RWPE1 (cell line): ENCODE measurements around the gene DPEP3.

Experiments
- CTCF ChIA-PET: fragments of 350-600 bp; sonication (Branson Sonifier 250); formaldehyde crosslinking; extraction: SDS; loops from one replicate; lab custom pipeline; 2021; lab: Yijun Ruan, JAX
- POLR2A ChIA-PET: fragments of 400-600 bp; formaldehyde crosslinking; extraction: SDS; loops from one replicate; lab custom pipeline; 2020; ENCODE audit warnings: antibody characterized with exemption; ENCODE audit not compliant: low non-redundant PET; lab: Yijun Ruan, JAX
- DNase-seq: peaks from one replicate; pipeline ENCODE4 v3.0.0; 2012; ENCODE audit warnings: low spot score
- H3K27ac ChIP-seq: fragments of 450-650 bp; 2 replicates; pipeline ENCODE4 v1.5.1; 2017
- CTCF ChIP-seq: fragments of 450-650 bp; conservative IDR thresholded peaks from 2 replicates; pipeline ENCODE4 v1.5.1; 2017; ENCODE audit warnings: low read depth, mild to moderate bottlenecking

DPEP3 gene

GRCh38 chr16:67979955-67980678, at the start of gene DPEP3:
Gene DPEP3 (minus strand): TSS chr16:67980499. CDS start chr16:67980380, 119 bp downstream.
- ChIA-PET CTCF (no interaction called here), POLR2A (no interaction called here)
- DNase-seq = no peak
- TF ChIP-seq CTCF = no peak
- H3K27ac ChIP-seq = no peak within 1 kb of the TSS

- TF ChIP-seq CTCF = no peak
- DNase-seq = no peak
- CTCF ChIA-PET = interaction anchor here (0.6 to 1.2 kb wide), 3 partner anchors 12 to 51 kb away, joined by 3 to 5 read pairs (median 5); no protein-coding TSS in a partner anchor
- no peak overlapping the region for H3K27ac ChIP-seq
- POLR2A ChIA-PET = no interaction called here
Observed at GRCh38 chr16:68028996-68029395, 48.7 kb upstream of the DPEP3 start.

GRCh38 chr16:68022728-68023537, 42.6 kb upstream of the DPEP3 start, which contains the start of the genes DDX28 and DUS2:
Gene DDX28 (minus strand): TSS chr16:68023232. CDS start chr16:68023202, 30 bp downstream.
Gene DUS2 (plus strand): TSS chr16:68023284. CDS start chr16:68038024, 14,740 bp downstream.
- CTCF ChIA-PET = interaction anchor here (0.6 to 1.1 kb wide), 4 partner anchors 18 to 52 kb away, joined by 3 to 7 read pairs (median 3); no protein-coding TSS in a partner anchor
- peak; percentile 86 for DNase-seq
- no peak for TF ChIP-seq CTCF

GRCh38 chr16:68022278-68022727, 42.0 kb upstream of the DPEP3 start:
- TF ChIP-seq CTCF = no peak
- H3K27ac ChIP-seq = peak overlapping the region; percentile 70
- DNase-seq = no peak
- ChIA-PET CTCF (interaction anchor here (0.6 to 1.1 kb wide), 3 partner anchors 19 to 52 kb away, joined by 3 to 7 read pairs (median 5); no protein-coding TSS in a partner anchor), POLR2A (interaction anchor here (0.6 kb wide), 1 partner anchor 10 kb away, joined by 3 read pairs; no protein-coding TSS in a partner anchor)

More at GRCh38 chr16:68022728-68023537, 42.6 kb upstream of the DPEP3 start, which contains the start of the genes DDX28 and DUS2:
- POLR2A ChIA-PET = interaction anchor here (0.6 to 1.2 kb wide), 3 partner anchors 10 to 29 kb away, joined by 3 read pairs; no protein-coding TSS in a partner anchor
- peak within 1 kb of the TSS; percentile 70 for H3K27ac ChIP-seq

- CTCF ChIA-PET = interaction anchor here (1.1 kb wide), 1 partner anchor 20 kb away, joined by 7 read pairs; no protein-coding TSS in a partner anchor
- POLR2A ChIA-PET = no interaction called here
- DNase-seq = no peak
Observed at GRCh38 chr16:68021490-68021889, 41.2 kb upstream of the DPEP3 start.

More at GRCh38 chr16:68021490-68021889, 41.2 kb upstream of the DPEP3 start:
- H3K27ac ChIP-seq = no peak overlapping the region
- no peak for TF ChIP-seq CTCF
